ENCODE measurements around the gene KDR.

DNA sequence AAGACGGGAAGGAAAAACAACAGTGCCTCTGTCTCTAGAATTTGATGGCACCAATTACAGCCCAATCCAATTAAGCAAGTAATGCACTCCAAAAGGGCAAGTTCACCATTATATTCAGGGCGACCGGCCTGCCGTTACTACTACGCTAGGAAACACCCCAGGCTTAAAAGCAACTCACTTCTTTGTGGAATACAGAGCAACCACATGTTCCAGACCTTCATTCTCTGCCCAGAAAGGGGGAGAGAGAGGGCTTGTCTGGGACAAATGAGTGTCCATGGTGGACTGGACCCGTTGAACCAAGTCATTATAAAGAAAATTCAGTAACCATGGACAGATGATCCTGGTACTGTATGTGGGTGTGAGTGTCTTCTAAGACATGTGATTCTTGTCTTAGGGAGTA, 1.6 kb downstream of the KDR start:
- TF ChIP-seq CTCF (IDR thresholded peaks at IDR 0.05) (no peak), POLR2A (IDR thresholded peaks at IDR 0.05) (no peak)
